Measurements from ENCODE around the gene DHRS9.
A peak's percentile ranks its signal among the peaks of the same experiment; 100 is the strongest.

Gene DHRS9

GRCh38 chr2:169094676-169095075, 25.3 kb downstream of the DHRS9 start:
- DNase-seq (ENCODE audit: low read depth in 2 of 2) = no peak

DNA sequence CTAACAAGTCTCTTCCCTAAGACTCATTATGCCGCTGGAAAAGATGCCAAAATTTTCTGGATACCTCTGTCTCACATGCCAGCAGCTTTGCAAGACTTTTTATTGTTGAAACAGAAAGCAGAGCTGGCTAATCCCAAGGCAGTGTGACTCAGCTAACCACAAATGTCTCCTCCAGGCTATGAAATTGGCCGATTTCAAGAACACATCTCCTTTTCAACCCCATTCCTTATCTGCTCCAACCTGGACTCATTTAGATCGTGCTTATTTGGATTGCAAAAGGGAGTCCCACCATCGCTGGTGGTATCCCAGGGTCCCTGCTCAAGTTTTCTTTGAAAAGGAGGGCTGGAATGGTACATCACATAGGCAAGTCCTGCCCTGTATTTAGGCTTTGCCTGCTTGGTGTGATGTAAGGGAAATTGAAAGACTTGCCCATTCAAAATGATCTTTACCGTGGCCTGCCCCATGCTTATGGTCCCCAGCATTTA, 26.3 kb downstream of the DHRS9 start:
- no peak for DNase-seq (ENCODE audit: low read depth in 2 of 2)

- no peak for DNase-seq (ENCODE audit: low read depth in 2 of 2)
Observed at GRCh38 chr2:169104848-169105247, 35.5 kb downstream of the DHRS9 start.

GRCh38 chr2:169105476-169105875, 36.1 kb downstream of the DHRS9 start:
- no peak for DNase-seq (ENCODE audit: low read depth in 2 of 2)

DNA sequence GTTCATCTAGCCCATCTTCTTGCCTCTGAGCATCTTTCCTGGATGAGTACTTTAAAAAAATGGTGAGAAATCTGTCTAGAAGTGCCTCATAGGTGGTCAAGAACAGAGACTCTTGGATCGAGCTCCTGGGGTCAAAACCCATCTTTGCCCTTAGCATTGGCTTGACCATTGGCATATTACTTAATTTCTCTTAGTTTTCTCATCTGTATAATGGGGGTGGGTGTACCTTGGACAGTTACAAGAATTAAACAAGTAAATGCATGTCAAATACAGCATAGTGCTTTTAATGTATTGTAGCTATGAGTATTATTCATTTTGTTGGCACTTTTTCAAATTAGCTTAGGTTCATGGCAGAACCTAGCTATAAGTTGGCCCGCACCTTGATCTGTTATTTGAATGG, 36.8 kb downstream of the DHRS9 start:
- DNase-seq (ENCODE audit: low read depth in 2 of 2) = no peak

DNA sequence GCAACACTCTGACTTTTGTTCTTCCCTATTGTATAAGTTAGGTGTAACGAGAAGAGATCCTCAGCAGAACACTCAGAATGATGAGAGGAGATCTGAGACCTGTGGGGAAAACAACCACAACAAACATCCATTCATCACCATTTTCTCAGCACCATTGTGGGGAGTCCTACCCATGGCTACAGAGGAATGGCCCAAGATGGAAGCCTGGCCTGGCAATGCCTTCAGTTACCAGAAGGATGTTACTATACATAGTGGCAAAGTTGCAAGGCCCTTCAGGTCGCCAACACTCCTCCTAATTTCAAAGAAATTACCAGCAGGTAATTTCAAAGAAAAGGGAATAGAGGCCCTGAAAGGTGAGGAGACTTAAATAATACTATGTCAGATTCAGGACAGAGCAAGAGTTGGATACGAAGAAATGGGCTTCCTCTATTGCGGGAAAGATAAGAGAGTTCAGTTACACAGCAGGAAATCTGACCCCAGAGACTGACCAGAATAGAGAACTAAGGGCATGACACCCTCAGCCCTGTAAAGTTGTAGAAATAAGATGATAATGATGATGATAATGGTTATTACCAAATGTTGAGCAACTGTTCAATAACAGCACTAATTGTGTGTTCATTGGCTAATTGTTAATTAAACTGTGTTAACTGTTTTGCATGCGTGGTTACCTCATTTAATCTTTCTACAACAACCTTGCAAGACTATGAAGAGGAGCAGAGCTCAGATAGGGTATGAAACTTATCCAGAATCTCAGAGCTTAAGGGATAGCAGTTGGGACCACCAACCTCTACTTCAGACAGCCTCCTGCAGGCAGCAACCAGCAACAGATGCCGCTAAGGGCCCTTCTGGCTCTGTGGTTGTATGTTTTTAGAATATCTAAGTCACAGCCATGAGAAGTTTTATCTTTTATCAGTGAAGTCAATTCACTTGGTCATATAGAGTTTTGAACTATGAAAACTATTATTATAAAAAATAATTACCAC, 37.5 kb downstream of the DHRS9 start:
- no peak for DNase-seq (ENCODE audit: low read depth in 2 of 2)

GRCh38 chr2:169107645-169108044, 38.3 kb downstream of the DHRS9 start:
- no peak for DNase-seq (ENCODE audit: low read depth in 2 of 2)

- DNase-seq (ENCODE audit: low read depth in 2 of 2) = no peak
Observed at GRCh38 chr2:169108099-169108884, 38.9 kb downstream of the DHRS9 start.

GRCh38 chr2:169109502-169110409, 40.4 kb downstream of the DHRS9 start:
- peak; percentile 20 to 49 for DNase-seq (ENCODE audit: low read depth in 2 of 2)

DNA sequence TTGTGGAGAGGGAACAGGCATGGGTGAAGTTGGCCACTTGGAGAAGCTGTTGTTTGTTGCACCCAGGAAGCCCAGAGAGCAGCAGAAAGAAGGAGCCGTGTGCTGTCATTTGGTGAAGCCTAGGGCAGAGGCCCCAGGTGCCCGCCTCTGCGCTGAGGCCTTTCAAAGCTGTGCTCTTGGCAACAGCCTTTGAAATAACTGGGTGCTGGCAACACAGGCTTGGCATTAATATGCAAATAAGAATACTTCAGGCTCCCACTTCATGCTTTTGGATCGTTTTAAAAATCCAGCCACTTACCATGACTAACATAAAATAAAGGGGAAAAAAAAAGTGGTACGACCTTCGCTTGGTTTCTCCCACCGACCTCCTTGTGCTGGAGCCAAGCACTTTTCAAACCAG, 41.1 kb downstream of the DHRS9 start:
- no peak for DNase-seq (ENCODE audit: low read depth in 2 of 2)

- no peak for DNase-seq (ENCODE audit: low read depth in 2 of 2)
Observed at GRCh38 chr2:169110916-169111315, 41.6 kb downstream of the DHRS9 start.

DNA sequence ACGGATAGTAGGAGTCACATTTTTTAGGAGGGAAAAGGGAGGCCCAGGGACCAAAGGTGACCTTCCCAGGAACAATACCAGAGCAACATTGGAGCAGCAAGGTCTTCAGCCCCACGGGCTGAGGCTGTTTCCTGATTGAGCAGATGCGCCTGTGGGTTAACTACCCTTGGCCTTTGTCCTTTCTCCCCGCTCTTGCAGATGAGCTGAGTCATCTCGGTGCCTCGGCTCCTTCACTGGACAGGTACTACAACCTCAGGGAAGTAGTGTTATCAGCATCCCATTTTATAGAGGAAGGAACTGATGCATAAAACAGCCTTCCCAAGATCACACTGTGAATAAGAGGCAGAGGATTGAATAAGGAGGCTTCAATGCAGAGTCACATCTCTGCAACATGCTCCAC, 43.5 kb downstream of the DHRS9 start:
- no peak for DNase-seq (ENCODE audit: low read depth in 2 of 2)

DNA sequence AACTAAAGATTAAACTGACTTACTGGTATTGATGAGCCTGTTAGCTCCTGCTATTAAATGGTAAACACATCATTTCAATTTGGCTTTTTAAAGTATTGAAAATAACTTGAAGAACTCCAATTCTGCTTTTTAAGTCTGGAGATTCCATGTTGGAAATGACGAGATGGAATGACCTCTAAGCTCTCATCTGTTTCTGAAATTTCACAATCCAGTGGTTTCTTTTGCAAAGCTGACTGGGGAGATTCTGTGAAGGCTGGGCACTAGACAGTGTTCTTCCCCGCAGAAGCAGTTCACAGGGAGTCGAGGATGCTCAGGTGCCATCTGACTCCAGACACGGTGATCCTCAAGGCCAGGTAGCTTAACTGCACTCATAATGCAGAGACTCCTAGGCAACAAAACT, 44.7 kb downstream of the DHRS9 start:
- no peak for DNase-seq (ENCODE audit: low read depth in 2 of 2)

DNA sequence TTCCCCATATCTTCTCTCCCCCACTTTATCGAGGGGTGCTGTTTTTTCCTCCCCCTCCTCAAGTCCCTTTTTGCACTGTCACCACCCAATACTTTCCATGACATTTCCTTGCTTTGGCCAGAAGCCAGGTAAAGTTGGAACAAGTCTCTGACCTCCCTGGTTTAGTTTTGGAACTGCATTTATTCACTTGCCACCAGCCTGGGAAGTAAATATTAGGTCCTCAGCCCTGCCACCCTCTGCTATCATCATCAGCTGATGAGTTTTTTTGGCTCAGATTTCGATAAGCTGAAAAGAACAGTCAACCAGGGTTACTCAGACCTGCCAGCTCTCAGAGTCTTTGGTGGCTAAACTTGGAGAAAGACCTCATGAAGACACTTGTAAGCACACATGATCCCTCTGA, 47.0 kb downstream of the DHRS9 start:
- DNase-seq (ENCODE audit: low read depth in 2 of 2) = no peak

GRCh38 chr2:169116993-169117392, 47.6 kb downstream of the DHRS9 start:
- no peak for DNase-seq (ENCODE audit: low read depth in 2 of 2)

DNA sequence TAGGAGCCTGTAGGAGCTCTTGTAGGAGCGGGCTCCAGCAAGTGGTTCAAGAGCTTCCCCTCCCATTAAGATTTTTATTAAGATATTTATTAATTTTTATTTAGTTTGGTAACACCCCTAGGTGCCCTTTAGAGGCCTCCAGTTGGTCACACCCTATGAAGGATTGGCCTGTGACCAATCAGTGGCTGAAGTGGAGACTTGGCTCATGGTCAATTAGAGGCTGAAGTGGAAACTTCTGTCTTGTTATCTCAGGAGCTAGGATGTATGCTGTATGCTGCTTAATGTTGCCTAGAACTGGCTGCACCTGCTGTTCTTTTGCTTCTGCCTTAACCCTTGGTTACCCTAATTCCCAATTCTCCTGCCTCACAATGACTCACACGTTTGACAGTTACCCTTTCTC, 48.7 kb downstream of the DHRS9 start:
- DNase-seq (ENCODE audit: low read depth in 2 of 2) = no peak

- DNase-seq (ENCODE audit: low read depth in 2 of 2) = no peak
Observed at GRCh38 chr2:169119123-169119760, 49.9 kb downstream of the DHRS9 start.

DNA sequence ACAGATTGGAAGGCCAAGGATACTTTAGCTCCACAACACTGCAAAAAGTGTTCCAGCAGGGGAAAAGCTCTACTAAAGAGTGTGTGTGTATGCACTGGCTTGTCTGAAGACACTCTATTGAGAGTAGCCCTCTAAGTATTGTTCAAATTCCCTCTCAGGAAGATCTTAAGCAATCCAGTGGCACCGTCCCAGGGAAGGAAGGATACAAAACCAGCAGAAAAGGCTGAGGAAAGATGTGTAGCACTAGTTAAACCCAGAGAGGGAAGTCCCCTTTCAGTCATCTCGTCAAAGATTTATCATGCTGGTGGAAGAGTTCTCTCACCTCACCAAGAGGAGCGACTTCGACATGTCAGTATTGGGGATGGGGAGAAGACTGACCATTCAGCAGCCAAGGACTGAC, 50.5 kb downstream of the DHRS9 start:
- no peak for DNase-seq (ENCODE audit: low read depth in 2 of 2)

DNA sequence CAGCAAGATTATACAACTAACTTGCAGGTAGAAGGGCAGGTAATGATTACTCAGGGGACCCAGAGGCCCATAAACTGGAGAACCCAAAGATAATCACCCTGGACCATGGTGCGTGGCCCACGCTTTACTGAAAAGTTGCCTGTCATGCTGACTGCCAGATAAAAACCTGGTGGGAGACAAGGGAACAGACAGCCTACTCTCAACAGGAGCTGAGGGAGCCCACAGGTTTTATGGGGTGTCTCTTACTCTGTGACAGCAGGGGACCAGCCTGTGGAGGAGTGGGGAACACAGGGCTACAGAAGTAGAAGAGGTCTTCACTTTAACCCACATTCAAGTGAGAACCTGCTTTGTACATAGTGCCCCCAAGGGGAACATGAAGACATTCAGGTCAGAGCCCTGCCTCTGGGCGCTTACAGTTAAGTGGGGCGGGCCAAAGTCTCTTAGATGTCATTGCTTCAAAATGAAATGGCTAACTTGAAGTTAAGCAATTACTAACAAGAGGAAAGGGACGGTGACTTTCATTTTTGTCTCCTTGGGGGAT, 60.4 kb downstream of the DHRS9 start:
- DNase-seq (ENCODE audit: low read depth in 2 of 2) = no peak

- DNase-seq (ENCODE audit: low read depth in 2 of 2) = no peak
Observed at GRCh38 chr2:169131587-169132512, 62.5 kb downstream of the DHRS9 start.
